Kidney tubule cell (primary cell): ENCODE measurements around the gene LZTFL1.

Experiments used
- DNase-seq: peaks from one replicate; pipeline ENCODE4 v3.0.0-alpha.2; 2018; ENCODE audit warnings: low spot score

The LZTFL1 gene, protein sequence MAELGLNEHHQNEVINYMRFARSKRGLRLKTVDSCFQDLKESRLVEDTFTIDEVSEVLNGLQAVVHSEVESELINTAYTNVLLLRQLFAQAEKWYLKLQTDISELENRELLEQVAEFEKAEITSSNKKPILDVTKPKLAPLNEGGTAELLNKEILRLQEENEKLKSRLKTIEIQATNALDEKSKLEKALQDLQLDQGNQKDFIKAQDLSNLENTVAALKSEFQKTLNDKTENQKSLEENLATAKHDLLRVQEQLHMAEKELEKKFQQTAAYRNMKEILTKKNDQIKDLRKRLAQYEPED

DNA sequence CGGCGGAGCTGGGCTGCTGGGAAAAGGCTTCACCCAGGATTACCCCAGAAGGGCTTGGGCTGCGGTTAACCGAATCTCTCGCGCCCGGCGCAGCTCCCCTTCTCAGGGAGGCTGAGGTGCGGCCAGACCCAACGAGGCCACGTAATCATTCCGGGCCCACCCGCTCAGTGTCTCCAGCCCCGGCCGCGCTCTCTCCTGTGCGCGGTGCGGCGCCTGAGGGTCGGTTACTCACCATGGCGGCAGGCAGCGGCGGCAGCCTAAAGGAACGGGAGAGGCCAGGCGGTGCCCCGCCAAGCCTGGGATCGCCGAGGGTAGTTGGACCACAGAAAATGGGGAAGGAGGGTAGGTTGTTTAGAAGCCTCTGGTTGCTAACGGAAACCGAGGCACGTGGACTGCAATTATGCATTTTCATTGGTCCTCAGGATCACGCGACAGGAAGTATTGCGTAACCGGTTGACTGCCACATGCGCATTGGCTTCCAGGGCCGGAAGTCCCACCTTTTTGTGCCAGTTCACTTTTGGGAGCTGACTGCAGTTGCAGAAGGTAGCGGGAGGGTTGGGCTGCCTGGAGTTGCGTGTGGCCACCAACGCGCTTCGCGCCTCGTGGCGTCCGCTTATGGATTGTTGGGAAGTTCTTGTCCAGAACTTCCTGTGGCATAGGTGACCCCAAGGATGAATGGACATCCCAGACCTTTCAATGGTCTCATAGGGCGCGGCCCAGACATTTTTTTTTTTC, at the start of gene LZTFL1:
Gene LZTFL1, minus strand, starts transcription at position 363 of the 735 bp plus-strand sequence. Its CDS starts 128 bp downstream, at position 235.
- peak; percentile 97 for DNase-seq

DNA sequence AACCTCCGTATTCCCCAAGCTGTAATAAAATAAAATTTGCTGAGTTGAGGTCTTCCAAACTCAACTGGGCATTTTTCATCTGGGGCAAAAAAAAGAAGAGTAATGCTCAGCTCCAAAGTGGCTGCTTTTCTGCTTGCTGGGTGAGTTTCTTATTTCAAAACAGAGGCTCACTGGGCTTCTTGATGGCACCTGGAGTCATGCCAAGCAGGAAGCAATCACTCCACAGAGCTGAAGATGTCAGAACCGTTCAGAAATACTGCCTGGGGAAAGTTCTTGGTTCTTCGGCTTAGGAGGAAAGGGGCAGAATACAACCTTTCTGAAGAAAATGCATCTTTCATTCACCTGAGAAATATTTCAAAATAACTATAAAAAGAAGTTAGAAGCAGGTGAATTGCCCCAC, 48.5 kb upstream of the LZTFL1 start:
- peak; percentile 51 for DNase-seq

DNA sequence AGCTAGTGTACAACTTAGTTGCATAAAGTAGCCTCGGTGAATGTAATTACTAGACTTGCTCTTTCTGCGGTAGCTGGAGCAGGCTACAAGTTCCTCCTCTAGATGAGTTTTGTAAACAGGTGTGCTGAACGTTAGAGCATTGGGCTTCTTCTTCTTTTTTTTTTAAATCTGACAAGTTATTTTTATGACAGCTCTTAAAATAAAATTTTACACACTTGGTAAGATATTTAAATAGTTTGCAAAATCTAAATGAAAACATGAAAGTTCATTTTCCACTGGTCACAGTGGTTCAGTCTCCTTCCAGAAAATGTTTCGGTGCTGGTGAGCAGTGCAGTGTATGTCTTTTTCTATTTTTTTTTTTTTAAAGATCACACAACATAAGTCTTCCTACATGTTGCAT, 47.4 kb upstream of the LZTFL1 start:
- DNase-seq = no peak

DNA sequence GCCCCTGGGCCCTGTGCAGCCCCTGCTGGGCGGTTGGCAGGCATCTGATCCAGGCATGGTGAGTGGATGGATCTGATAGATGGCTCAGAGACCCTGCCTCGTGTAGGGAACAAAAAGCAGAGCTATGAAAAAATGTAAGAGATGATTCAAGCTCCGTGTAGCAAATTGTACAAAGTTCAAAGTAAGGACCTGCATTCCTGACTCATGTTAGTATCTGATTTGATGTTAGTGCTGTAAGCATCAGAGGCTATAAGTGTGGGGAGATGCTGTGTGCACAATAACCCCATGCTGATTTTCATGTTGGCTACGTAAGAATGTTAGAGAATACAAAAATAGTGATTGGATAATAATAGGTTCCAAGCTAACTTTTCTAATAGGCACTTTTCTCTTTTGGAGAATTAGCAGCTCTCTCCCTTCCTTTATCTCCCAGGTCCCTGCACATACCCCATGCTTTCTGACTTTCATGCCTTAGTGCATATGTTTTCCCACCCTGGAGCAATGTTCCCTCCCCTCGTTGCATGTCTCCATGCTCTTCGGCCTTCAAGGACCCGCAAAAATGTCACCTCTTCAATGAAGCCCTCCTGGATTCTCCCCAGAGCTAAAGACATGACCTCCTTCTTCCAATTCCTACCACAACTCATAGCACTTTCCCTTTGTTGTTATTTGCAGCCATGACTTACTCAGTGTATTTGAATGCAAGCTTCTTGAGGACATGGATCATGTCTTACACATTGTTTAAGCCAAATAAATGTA, 46.0 kb upstream of the LZTFL1 start:
- DNase-seq = no peak

DNA sequence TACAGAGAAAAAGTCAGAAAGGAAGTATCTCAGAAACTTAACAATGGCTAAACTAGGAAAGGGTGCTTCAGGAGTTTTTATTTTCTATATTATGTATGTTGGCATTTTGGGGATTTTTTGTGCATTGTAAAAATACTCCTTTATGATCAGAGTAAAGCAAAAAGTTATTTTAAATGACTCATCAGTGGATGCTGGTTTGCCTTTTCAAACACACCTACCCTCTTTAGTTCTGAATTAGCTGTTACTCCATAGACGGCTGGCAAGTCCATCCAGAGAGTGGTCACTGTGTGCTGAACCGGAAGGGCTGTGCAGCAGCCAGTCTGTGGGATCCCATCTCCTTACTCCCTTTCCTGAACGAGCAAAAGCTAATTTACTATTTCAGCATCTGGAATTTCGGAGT, 45.4 kb upstream of the LZTFL1 start:
- no peak for DNase-seq

DNA sequence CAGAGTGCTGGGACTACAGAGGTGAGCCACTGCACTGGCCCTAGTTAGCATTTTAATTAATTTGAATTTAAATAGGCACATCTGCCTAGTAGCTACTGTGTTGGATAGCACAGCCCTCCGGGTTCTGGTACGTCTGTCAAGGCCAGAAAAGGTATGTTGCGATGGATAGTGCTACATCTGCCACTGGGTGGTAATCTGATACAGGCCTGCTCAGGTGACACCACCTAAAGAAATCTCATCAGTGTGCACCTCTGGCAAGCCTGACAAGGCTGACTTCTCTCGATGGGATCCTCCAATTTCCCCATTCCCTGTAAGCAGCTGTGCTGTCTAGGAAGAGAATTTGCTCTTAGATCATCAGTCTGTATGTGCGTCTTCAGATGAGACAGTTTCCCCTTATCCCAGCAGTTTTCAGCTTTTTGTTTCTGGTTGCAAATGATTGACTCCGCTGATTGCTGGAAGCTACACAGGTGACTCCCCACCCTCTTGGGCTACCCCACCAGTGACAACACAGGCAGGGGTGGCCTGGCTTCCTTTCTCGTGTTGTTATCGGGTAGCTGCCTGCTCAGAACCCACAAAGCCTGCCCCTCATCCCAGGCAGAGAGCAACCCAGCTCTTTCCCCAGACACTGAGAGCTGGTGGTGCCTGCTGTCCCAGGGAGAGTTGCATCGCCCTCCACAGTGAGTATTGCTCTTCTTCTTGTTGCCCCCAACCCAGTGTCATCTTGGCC, 44.2 kb upstream of the LZTFL1 start, which contains the start of gene CCR9:
Gene CCR9, plus strand, starts transcription at position 565 of the 727 bp plus-strand sequence. CDS start 8,391 bp downstream, outside the sequence.
- DNase-seq = no peak

DNA sequence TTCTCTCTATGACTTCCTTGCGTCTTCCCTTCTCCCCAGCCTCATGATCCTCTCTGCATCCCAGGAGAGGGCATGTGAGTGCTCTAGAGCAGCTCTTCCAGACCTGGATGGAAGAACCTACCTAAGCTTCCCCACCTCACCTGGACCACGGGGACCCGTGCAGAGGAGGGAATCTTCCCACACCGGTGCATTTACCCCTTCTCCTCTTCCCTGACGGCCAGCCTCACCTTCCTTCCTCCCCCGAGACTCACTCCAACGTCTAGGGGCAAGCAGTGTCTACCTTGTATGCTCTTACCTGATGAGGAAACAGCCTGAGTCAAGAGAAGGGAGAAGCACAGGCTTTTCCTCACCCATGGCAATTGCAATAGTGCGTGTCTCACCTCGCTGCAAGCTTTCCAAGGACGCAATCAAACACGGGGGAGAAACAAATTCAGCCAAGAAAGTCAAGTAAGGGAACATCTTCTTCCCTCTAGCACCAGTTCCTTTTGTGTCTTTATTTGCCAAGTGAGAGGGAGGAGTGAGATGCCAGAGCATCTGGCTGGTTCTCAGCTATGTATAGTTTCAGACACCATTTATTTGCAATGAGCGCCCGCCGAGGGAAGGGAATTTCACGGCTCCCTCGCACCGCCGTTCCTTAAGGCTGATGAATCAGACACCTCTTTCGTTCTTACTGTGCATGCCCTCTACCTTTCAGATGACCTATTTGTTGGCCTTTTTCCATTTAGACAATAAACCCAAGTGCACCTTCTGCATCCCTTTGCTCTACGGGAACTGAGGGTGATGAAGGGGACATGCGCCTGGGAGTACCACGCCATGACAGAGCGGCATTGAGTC, 42.7 kb upstream of the LZTFL1 start:
- DNase-seq = no peak

DNA sequence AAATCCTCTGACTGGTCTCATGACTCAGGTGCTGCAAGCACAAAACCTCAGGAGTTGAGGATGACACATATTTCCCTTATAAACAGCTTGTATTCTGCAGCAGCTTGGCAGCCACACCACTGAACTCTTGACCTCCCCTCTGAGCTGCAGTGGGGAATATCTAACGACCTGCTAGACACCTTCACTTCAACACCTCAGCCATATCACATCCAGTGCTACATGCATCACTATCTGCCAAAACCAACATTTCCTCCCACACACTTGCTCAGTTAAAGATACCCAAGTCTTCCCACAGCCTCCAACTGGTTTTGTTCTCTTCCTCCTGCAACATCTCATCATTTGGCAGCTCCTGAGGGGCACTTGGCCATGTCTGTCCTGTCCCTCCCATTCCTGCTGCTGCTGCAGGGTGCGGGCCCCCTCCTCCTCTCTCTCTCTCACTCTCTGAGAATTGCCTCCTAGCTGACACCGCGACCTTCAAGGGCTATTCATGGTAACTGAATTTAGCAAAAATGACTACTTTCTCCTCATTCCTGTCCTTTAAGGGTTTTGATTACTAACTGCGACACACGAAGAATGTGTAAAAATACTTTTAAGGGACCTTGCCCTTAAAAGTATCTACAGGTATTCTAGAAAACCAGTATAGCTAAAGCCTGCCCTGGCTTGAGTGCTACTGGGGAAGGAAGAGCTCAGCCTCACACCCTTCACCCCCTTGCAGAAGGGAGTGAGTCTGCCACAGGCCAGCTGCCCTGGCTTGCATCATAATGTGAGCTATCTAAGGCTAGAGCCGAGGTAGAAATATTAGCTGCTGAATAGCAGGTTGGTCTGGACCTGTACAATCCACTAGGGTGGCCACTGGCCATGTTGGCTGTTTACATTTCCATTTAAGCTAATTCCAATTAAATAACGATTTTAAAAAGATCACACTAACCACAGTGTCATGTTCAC, 39.4 kb upstream of the LZTFL1 start:
- peak; percentile 83 for DNase-seq

DNA sequence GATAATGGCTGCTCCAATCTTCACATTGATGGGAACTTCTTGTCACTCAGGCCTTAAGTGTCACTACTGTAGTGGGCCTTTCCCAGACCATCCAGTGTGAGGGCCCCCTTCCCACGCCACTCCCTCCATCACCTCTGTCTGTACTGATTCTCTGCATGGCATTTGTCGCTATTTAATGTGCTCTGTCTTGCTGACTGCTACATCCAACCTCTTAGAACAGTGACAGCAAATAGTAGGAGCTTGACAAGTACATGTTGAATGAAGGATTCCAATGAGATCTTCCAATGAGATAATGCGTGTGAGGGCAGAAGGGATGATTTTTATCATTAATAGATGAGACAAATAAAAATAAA, 38.8 kb upstream of the LZTFL1 start:
- no peak for DNase-seq

DNA sequence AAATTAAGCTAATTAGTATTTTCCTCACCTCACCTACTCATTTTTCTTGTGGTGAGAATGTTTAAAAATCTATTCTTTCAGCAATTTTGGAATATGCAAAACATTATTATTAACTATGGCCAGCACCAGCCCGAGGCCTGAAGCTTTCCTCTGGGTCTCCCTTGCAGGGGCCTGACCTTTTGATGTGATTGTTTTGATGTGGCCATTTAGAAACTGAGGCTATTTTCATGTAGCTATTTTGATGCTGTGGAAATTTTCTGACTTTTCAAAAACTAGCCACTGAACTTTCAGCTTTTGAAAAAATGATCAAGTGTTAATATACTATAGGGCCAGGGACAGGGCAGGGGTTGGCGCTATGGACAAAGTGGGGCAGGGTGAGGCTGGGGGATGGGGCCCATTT, 36.2 kb upstream of the LZTFL1 start:
- no peak for DNase-seq

DNA sequence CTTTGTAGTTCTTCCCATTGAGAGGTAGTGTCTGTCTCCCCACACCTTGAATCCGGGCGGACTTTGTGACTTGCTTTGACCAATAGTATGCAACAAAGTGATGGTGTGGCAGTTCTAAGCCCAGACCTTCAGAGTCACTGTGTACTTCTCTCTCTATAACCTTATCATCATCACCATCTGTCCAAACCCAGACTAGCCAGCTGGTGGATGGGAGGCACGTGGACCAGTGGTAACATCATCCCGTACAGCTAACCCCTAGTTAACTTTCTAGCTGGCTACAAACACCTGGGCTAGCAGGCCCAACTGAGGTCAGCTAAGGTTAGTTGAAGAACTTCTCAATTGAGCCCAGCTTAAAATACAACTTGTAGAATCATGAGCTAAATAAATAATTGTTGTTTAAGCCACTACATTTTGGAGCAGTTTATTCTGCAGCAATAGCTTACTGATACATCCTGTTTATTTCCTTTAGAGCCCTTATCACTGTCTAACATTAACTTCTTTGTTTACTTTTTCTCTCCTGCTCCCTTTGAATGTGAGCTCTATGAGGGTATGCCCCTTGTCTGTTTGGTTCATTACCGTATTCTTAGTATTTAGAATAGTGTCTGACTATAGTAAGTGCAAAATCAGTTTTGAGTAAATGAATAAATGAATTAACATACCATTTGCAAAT, 32.9 kb upstream of the LZTFL1 start:
- DNase-seq = no peak

DNA sequence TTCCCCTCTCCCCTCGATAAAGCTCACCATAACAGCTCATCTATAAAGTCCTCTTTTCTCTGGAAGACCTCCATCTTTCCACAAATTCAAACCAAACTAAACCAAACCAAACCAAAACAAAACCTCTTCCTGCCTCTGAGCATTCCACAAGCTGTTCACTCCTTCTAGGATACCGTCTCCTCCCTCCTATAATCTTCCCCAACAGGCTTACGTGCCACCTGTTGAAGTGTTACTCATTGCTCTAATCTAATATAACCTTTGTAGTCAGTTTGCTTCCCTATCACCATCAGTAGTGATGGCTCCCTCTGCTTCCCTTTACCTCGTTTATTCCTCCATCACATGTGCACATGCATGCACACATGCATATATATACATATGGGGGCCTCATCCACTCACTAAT, 31.7 kb upstream of the LZTFL1 start:
- DNase-seq = no peak

DNA sequence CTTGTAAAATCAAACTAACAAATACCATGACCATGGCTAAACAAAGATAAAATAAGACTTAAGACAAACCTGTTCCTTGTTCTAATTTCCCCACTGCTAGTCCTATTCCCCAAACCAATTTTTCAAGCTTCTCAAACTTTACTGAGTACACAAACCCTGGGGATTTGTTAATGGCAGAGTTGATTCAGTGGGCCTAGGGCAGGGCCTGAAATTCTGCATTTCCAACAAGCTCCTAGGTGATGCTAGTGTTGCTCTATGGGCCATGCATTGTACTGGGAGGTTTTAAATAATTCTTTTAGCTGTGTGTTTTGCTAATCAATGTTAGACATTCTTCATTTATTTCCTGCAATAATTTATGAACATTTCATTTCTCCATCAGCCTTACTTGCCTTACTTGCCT, 31.1 kb upstream of the LZTFL1 start:
- no peak for DNase-seq

DNA sequence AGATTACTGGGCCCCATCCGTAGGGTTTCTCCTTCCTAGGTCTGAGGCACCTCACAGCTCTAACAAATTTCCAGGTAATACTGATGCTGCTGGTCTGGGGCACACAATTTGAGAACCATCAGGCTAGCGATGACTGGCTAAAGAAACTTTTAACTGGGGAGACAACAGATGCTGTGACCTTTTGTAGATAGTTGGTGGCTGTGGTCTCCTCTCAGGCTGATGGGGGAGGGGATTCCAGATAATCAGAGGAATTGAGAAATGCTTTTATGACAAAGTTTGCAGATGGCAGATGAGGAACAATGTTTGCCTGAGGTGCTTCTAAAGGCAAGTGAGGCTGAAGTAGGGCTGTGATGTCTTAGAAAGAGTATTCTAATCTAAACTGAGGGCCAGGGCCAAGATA, 30.6 kb upstream of the LZTFL1 start:
- DNase-seq = no peak

DNA sequence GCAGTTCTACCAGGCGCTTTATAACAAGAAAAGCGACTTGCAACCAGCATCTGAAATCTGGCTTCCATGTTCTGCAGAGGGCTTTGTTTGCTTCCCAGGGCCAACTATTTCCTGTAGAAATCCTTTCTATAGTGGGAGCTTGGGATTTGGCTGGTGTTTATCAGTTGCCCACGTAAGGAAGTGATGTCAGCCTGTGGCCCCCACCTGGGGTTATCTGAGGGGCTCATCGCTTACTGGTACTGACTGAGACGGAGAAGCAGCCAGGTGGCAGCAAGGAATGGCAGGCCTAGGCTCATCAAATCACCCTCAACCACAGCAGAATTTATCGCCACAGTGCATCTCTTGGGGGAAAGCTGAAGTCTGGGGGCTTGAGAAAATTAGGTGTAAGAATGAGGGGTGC, 29.9 kb upstream of the LZTFL1 start:
- no peak for DNase-seq

DNA sequence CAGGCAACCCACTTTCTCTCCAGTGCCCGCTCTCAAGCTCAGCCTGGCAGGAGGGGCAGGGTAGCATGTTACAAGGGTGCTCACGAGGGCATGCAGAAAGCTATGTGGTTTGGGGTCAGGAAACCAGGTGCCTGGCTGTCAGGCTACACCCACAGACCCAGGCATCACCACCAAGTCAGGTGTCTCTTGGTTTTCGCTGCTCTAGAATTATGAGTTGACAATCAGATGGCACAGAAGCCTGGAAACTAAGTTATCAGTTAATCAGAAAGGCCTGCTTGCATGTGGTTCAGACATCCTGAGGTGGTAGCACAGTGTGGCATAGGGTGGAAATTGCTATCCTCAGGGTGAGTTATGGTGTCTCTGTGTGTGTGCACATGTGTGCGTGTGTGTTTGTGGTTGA, 28.2 kb upstream of the LZTFL1 start:
- DNase-seq = no peak

DNA sequence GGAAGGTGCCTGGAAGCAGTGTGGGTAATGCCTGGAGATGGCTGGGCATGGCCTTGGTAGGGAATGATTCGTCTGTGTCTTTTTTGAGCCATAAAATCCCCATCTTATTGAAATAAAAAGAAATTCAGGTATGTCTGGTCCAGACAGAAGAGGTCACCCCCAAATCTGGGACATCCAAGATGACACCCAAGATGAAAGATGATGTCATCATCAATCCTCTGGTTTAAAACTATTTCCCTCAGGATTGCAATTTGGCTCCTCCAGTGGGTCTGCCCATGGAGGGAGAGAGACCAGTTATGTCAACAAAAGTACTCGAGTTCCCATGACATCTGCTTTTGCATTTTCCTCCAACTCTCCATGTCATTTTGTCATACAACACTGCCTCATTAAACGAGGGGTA, 27.7 kb upstream of the LZTFL1 start:
- no peak for DNase-seq

DNA sequence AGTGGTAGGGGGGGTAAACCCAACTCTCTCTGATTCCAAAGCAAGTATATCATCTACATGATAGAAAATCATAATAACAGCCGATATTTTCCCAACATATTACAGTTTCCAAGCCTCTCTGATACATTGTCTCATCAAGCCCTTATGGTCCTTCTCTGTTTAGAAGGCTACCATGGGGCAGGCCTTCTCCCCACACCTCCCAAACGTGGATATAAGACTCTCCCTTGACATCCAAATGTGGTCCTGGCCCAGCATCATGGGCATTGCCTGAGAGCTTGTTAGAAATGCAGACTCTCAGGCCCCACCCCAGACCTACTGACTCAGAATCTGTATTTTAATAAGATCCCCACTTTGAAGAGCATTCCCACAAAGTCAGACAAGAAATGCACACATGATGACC, 26.7 kb upstream of the LZTFL1 start:
- DNase-seq = no peak

DNA sequence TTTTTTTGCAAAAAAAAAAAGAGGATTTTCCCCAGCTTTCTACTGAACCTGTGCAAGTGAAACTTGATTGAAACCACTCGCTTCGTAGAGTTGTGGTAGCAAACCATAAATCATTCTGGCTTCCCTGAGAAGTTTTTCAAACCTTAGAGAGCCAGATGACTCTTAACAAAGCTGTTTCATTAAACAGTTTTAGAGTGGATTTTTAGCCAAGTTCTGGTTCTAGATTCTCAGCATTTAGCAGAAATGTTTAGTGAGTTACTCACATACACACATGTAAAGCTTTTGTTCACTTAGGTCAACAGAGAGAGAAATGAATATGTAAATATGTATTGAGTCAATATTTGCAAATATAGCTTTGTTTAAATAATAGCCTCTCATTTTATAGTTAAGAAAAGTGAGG, 26.3 kb upstream of the LZTFL1 start:
- DNase-seq = no peak

DNA sequence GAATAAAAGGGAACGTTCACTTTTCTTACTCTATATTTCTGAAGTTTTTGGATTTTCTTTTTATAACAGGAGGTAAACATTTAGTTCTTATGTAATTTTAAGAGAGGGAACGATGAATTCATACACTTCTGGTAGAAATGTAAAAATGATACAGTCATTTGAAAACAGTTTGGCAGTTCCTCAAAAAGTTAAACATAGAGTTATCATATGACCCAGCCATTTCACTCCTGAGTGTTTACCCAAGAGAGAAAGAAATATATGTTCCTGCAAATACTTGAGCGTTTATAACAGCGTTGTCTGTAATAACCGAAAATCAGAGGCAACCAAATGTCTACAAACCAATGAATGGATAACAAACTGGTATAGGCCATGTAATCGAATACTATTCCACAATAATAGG, 23.6 kb upstream of the LZTFL1 start:
- no peak for DNase-seq
